Ovary (tissue), 9 donors: Measurements from ENCODE around the gene AKAP6. TPM values are rescaled to one million over a fixed set of nuclear protein-coding genes. Genes with fewer than 3 reads are reported as not detected.
A peak's percentile ranks its signal among the peaks of the same experiment; 100 is the strongest.

Experiments
- DNase-seq, 5 donors: peaks; one replicate each; pipeline ENCODE4 v3.0.0-alpha.2; 2019 to 2020
- H3K27ac ChIP-seq, 2 donors: fragments of 200-600 bp; one replicate each; pipeline versions ENCODE4 v1.5.1 to v1.8.0; 2019 to 2022
- H3K27me3 ChIP-seq: fragments of 200-600 bp; one replicate; pipeline ENCODE4 v1.8.0; 2022
- H3K36me3 ChIP-seq: fragments of 200-600 bp; sonication (generic); one replicate; pipeline ENCODE4 v1.5.1; 2019
- H3K4me1 ChIP-seq: one replicate; pipeline ENCODE4 v1.8.1; 2013; ENCODE audit warnings: mild to moderate bottlenecking, moderate library complexity; ENCODE audit not compliant: insufficient read depth
- H3K4me3 ChIP-seq: fragments of 200-600 bp; sonication (generic); one replicate; pipeline ENCODE4 v1.5.1; 2017
- H3K9me3 ChIP-seq, 2 donors: fragments of 200-600 bp in 1 of 2; sonication (generic) in 1 of 2; one replicate each; pipeline versions ENCODE4 v1.5.1 to v1.8.1; 2013 to 2019; ENCODE audit warnings: mild to moderate bottlenecking in 1 of 2, moderate library complexity in 1 of 2
- CTCF ChIP-seq, 3 donors: fragments of 450-650 bp in 2 of 3; fragments of 200-600 bp in 1 of 3; IDR thresholded peaks; one replicate each; pipeline versions ENCODE4 v1.5.1 to v1.8.0; 2016 to 2022; ENCODE audit warnings: antibody characterized with exemption in 3 of 3, mild to moderate bottlenecking in 1 of 3
- EP300 ChIP-seq: sonication (generic); formaldehyde crosslinking; IDR thresholded peaks from one replicate; pipeline ENCODE4 v1.6.1; 2017; ENCODE audit warnings: antibody characterized with exemption
- POLR2A ChIP-seq: fragments of 450-650 bp; IDR thresholded peaks from one replicate; pipeline ENCODE4 v1.6.1; 2017; ENCODE audit warnings: antibody characterized with exemption, mild to moderate bottlenecking, moderate library complexity
- WGBS, 3 donors: extraction: QIAGEN DNeasy Blood & Tissue Kit in 1 of 3; methylation state at CpG; one replicate each; pipeline versions ENCODE4 v1.1.5 to v1.1.7; 2013 to 2017; 5-methylcytosine and 5-hydroxymethylcytosine counted together
- intact Hi-C, 4 donors: fragments of 100-400 bp; cut with DNase I; formaldehyde crosslinking; loops; one replicate each; pipeline versions ENCODE4 v1.11.0 to v1.15.1; 2022 to 2023
- polyA plus RNA-seq, 2 donors: library from polyadenylated mRNA; stranded (reverse); fragments of 200-250 nt in 1 of 2; fragments of 350-450 nt in 1 of 2; fragmentation: Illumina TruSeq in 1 of 2; extraction: RNeasy Lipid Tissue Mini Kit (QIAGEN cat#74804) in 1 of 2; gene quantifications; one replicate each; pipeline ENCODE4 v1.2.3, GENCODE V29; 2013 to 2014
- total RNA-seq, 7 donors: library from RNA; depleted of rRNA in 2 of 7; stranded (reverse); fragments of >200 nt in 2 of 7; fragmentation: NEBNext Ultra II Directional in 3 of 7; extraction: Animal tissue kit (Norgen Biotek cat#: 25700) in 3 of 7; gene quantifications; one replicate each; pipeline versions ENCODE4 v1.1.0 to v1.2.4, GENCODE V29; 2016 to 2023
- donor health status: DM: no; HTN: no; CAD: no; lungs with moderate emphysema.
- donor health status: DM: no; HTN: no; CAD: no.
- donor health status: Bipolar disorder and iron deficiency.
- donor health status: DM: yes; HTN: yes; CAD: no.
- donor health status: DM: no; HTN: no; CAD: no.
- donor health status: DM: yes; HTN: yes; CAD: no.

The AKAP6 gene
- total and polyA plus RNA-seq, 9 donors = 2.3 to 13.1 (median 6.9) TPM

DNA sequence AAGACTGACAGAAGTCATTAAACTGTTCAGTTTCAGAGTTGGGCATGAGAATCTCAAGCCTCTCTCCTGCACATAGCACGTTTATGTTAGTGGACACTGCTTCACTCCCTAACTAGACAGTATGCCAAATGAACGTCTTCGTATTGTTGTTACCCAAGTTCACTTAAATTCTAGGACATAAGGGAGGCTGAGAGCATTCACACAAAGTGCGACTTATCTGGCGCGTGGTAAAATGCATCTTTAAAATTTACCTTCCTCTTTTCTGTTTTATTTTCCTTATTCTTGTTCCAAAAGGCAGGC lies 166.3 kb downstream of the AKAP6 start:
- WGBS, 3 donors = 64 to 71% (median 71%) methylated on average over 6 of the region's 6 CpGs
- intact Hi-C loops = no loop called here
- Histone ChIP-seq H3K36me3 (no peaks in the 10 kb centered on the region), H3K27me3 (peaks cover 2% of the 10 kb centered on the region), H3K4me3 (no peak overlapping the region), H3K4me1 (peaks cover 2% of the 10 kb centered on the region), H3K27ac (no peak overlapping the region), H3K9me3 (no peaks in the 10 kb centered on the region)
- no peak for TF ChIP-seq POLR2A
- no peak for DNase-seq

DNA sequence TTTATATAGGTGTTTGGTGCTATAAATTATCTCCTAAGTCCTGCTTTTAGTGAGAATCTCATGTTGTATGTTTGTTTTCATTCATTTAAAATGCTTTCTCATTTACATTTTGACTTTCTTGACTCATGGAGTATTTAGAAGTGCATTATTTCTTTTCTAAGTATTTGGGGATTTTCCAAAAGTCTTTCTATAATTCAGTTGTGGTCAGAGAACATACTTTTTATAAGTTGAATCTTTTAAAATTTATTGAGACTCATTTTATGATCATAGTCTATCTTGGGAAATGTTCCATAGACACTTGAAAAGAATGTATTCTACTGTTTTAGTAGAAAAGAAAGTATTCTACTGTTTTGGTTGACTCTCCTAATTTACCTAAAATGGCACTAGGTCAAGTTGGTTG lies 168.2 kb downstream of the AKAP6 start:
- no peaks in the 10 kb centered on the region for H3K36me3 ChIP-seq
- no peak overlapping the region for H3K27ac ChIP-seq
- no peak for DNase-seq
- peaks cover 2% of the 10 kb centered on the region for H3K4me1 ChIP-seq
- intact Hi-C loops = no loop called here
- peaks cover 2% of the 10 kb centered on the region for H3K27me3 ChIP-seq
- H3K9me3 ChIP-seq = no peaks in the 10 kb centered on the region
- TF ChIP-seq POLR2A = no peak
- TF ChIP-seq EP300 = no peak
- TF ChIP-seq CTCF (IDR thresholded peaks at IDR 0.05) = no peak
- no peak overlapping the region for H3K4me3 ChIP-seq

GRCh38 chr14:32507029-32507984 lies 178.2 kb downstream of the AKAP6 start:
- Histone ChIP-seq H3K9me3 (no peaks in the 10 kb centered on the region), H3K4me1 (peaks cover 7% of the 10 kb centered on the region), H3K36me3 (no peaks in the 10 kb centered on the region), H3K4me3 (no peak overlapping the region), H3K27me3 (no peaks in the 10 kb centered on the region), H3K27ac (no peak overlapping the region)
- intact Hi-C loops = no loop called here
- 69 to 87% (median 86%) methylated on average over 4 of the region's 4 CpGs for WGBS, 3 donors
- DNase-seq = no peak
- TF ChIP-seq EP300 (no peak), POLR2A (no peak), CTCF (IDR thresholded peaks at IDR 0.05) (no peak)

- Histone ChIP-seq H3K27ac (no peak overlapping the region), H3K9me3 (no peaks in the 10 kb centered on the region), H3K4me1 (peaks cover 7% of the 10 kb centered on the region), H3K27me3 (no peaks in the 10 kb centered on the region), H3K4me3 (no peak overlapping the region), H3K36me3 (no peaks in the 10 kb centered on the region)
- TF ChIP-seq EP300 (no peak), POLR2A (no peak), CTCF (IDR thresholded peaks at IDR 0.05) (no peak)
- no peak for DNase-seq
- 73 to 81% (median 77%) methylated on average over 2 of the region's 2 CpGs for WGBS, 3 donors
- intact Hi-C loops = no loop called here
These were observed 179.2 kb downstream of the AKAP6 start for GRCh38 chr14:32508281-32508680.

DNA sequence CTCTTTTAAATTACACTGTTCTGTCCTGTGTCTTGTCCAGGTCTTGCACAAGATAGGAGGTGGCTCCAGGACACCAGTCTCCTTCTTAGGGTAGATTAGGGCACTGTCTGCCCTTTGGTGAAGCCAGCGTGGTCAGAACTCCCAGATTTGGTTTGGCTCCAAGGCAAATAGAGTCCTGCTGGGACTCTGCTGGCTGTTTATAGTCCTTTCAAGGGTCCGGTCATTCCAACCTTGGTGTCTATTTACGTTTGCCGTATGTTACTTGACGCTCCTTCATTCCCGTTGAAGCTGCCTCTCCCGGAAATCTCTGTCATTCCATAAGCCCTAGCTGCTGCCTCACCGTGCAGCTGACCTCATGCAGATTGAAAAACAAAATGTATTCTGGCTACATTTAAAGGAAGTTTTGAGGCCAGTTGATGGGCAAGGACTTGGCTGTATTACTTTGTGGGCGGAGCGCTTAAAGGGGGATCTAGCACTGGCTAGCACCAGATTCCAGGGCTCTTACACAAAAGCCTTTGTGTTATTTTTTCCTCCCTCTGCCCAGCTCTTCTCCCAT lies 180.6 kb downstream of the AKAP6 start:
- WGBS, 3 donors = 27 to 46% (median 27%) methylated on average over 10 of the region's 10 CpGs
- no peak overlapping the region for H3K4me3 ChIP-seq
- peak; percentile 28 to 45 (median 35) for DNase-seq
- no peaks in the 10 kb centered on the region for H3K36me3 ChIP-seq
- H3K27ac ChIP-seq = no peak overlapping the region
- TF ChIP-seq EP300 (no peak), CTCF (IDR thresholded peaks at IDR 0.05) (no peak), POLR2A (no peak)
- no peaks in the 10 kb centered on the region for H3K27me3 ChIP-seq
- intact Hi-C loops = no loop called here
- H3K4me1 ChIP-seq = peaks cover 7% of the 10 kb centered on the region
- no peaks in the 10 kb centered on the region for H3K9me3 ChIP-seq
